Erythroblast (primary cell): ENCODE results near the gene PLAGL1.

Experiments
- GATA1 ChIP-seq: IDR thresholded peaks from 2 replicates; pipeline ENCODE4 v1.6.1; 2011; ENCODE audit warnings: low read depth, mild to moderate bottlenecking, control low read depth, low read length, moderate library complexity
- POLR2A ChIP-seq: IDR thresholded peaks from 2 replicates; pipeline ENCODE4 v1.6.1; 2011; ENCODE audit warnings: mild to moderate bottlenecking, low read length

DNA sequence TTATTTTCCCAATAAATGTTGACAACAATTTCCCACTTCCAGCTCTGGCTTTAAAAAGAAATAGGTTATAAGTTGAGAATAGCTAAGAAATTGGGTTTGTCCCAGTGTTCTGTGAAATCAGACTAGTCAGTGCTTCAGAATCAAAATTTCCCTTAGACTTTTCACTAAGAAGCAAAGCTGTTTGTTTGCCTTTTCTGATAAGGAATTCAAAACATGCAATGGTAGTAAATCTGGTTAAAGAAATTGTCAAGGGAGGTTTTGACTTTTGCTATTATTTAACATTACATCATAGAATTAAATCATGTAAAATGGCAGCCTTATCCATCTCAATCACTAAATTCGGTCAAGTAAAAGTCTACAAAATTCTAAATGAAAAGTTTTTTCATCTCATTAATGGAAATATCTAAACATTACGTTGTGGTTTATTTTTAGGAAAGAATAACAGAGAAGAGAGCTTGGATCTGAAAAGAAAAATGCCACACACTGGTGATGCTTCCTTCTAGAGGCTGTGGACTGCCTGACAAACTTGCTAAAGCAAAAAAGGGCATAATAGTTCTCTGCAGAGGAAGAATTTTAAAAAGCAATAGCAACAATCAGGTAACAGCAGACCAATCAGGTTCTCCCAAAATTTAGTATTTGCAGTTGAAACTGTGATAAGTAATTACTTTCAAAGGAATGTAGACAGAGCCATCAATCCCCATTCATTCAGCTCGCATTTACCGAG is 36.4 kb downstream of the PLAGL1 start:
- TF ChIP-seq POLR2A (no peak), GATA1 (no peak)
